Cardiac muscle cell (in vitro differentiated cells and primary cell): ENCODE results near the gene ABHD6. TPM values are rescaled to one million over a fixed set of nuclear protein-coding genes. Genes with fewer than 3 reads are reported as not detected.

Source experiments
- DNase-seq, 2 donors: peaks; one replicate each; pipeline versions ENCODE4 v3.0.0 to v3.0.0-alpha.2; 2010 to 2017; ENCODE audit warnings: low read depth in 1 of 2, low spot score in 1 of 2
- H3K27ac ChIP-seq: fragments of 200-600 bp; sonication (generic); 2 replicates; pipeline ENCODE4 v1.5.1; 2016
- H3K27me3 ChIP-seq: fragments of 200-600 bp; sonication (generic); 2 replicates; pipeline ENCODE4 v1.6.0; 2016; ENCODE audit warnings: control low read depth
- H3K36me3 ChIP-seq: fragments of 200-600 bp; sonication (generic); 2 replicates; pipeline ENCODE4 v1.5.1; 2016; ENCODE audit warnings: control low read depth
- H3K4me1 ChIP-seq: fragments of 200-600 bp; sonication (generic); 2 replicates; pipeline ENCODE4 v1.8.1; 2017; ENCODE audit warnings: low read depth, mild to moderate bottlenecking, mixed run types
- H3K4me3 ChIP-seq: fragments of 200-600 bp; sonication (generic); 2 replicates; pipeline ENCODE4 v1.5.1; 2016; ENCODE audit warnings: mild to moderate bottlenecking
- H3K9me3 ChIP-seq: fragments of 200-600 bp; sonication (generic); 2 replicates; pipeline ENCODE4 v1.5.1; 2017; ENCODE audit warnings: low read depth, mild to moderate bottlenecking, control low read depth
- polyA plus RNA-seq: library from polyadenylated mRNA; unstranded; fragments of >200 nt; fragmentation: Nextera tagmentation; extraction: Ambion mirVana; gene quantifications from 2 replicates; pipeline ENCODE4 v1.2.1, GENCODE V29; 2016
- total RNA-seq: library from RNA; depleted of rRNA; stranded (reverse); fragments of >200 nt; gene quantifications from 2 replicates; pipeline ENCODE4 v1.2.3, GENCODE V29; 2016
- TF ChIP-seq, protein P1 (sequence below): IDR thresholded peaks from 2 replicates; pipeline ENCODE4 v1.5.1; 2012; ENCODE audit warnings: low read depth, mild to moderate bottlenecking, low read length

Gene ABHD6, protein sequence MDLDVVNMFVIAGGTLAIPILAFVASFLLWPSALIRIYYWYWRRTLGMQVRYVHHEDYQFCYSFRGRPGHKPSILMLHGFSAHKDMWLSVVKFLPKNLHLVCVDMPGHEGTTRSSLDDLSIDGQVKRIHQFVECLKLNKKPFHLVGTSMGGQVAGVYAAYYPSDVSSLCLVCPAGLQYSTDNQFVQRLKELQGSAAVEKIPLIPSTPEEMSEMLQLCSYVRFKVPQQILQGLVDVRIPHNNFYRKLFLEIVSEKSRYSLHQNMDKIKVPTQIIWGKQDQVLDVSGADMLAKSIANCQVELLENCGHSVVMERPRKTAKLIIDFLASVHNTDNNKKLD
- 13.4 and 31.4 TPM in 2 replicates for total RNA-seq
- 12.9 and 32.7 TPM in 2 replicates for polyA plus RNA-seq

GRCh38 chr3:58237238-58237940, at the start of gene ABHD6:
TSS of gene ABHD6 (plus strand) at chr3:58237792. CDS start at chr3:58256587, 18,795 bp downstream.
- Histone ChIP-seq H3K4me1 (peaks cover 39% of the 10 kb centered on the region), H3K4me3 (peak within 1 kb of the TSS; percentile 74), H3K36me3 (no peaks in the 10 kb centered on the region), H3K27me3 (peaks cover 4% of the 10 kb centered on the region), H3K27ac (peak within 1 kb of the TSS; percentile 15), H3K9me3 (no peaks in the 10 kb centered on the region)
- peak; percentile 76 to 88 for DNase-seq
- TF ChIP-seq, protein P1, sequence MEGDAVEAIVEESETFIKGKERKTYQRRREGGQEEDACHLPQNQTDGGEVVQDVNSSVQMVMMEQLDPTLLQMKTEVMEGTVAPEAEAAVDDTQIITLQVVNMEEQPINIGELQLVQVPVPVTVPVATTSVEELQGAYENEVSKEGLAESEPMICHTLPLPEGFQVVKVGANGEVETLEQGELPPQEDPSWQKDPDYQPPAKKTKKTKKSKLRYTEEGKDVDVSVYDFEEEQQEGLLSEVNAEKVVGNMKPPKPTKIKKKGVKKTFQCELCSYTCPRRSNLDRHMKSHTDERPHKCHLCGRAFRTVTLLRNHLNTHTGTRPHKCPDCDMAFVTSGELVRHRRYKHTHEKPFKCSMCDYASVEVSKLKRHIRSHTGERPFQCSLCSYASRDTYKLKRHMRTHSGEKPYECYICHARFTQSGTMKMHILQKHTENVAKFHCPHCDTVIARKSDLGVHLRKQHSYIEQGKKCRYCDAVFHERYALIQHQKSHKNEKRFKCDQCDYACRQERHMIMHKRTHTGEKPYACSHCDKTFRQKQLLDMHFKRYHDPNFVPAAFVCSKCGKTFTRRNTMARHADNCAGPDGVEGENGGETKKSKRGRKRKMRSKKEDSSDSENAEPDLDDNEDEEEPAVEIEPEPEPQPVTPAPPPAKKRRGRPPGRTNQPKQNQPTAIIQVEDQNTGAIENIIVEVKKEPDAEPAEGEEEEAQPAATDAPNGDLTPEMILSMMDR: peak; percentile 27

DNA sequence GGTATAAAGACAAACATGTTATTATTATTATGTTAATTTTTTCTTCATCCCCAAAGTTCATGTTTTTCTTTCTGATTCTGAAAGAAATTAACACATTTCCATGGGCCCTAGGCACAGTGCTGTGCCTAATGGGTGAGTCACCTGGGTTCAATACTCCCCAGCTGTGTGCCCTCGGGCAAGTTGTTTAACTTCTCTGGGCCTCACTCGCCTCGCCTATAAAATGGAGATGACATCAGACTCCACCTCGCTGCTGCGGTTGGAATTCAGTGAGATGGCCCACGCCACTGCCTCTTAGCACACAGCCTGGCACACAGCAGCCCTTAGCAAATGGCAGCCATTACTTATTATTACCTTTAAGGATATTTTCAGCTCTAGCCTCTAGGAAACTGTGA, 49.4 kb upstream of the ABHD6 start:
- peaks cover 31% of the 10 kb centered on the region for H3K4me1 ChIP-seq
- no peak for DNase-seq
- no peak overlapping the region for H3K4me3 ChIP-seq
- no peaks in the 10 kb centered on the region for H3K9me3 ChIP-seq
- H3K27me3 ChIP-seq: peaks cover 7% of the 10 kb centered on the region
- TF ChIP-seq, protein P1: no peak
- no peaks in the 10 kb centered on the region for H3K36me3 ChIP-seq
- H3K27ac ChIP-seq: no peak overlapping the region

- DNase-seq: peak in 1 of 2 donors; percentile 68
- H3K36me3 ChIP-seq: no peaks in the 10 kb centered on the region
- peaks cover 31% of the 10 kb centered on the region for H3K4me1 ChIP-seq
- no peaks in the 10 kb centered on the region for H3K9me3 ChIP-seq
- H3K4me3 ChIP-seq: no peak overlapping the region
- TF ChIP-seq, protein P1: no peak
- peaks cover under 1% of the 10 kb centered on the region for H3K27me3 ChIP-seq
- H3K27ac ChIP-seq: no peak overlapping the region
Observed at GRCh38 chr3:58188921-58189451, 48.6 kb upstream of the ABHD6 start.

DNA sequence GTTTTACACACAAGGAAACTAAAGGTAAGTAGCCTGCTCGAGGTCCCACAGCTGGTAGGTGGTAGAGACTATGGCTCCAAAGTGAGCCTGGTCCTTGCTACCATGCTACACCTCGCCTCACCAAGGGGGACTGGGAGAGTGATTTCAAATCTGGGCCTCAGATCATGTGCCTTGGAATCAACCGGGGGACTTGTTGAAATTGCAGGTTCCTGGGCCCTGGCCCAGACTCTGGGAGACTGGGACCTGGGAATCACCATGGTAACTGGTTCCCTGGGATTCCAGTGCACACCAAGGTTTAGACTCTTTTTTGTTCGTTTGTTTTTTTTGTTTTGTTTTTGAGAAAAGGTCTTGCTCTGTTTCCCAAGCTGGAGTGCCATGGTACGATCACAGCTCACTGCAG, 47.9 kb upstream of the ABHD6 start:
- H3K9me3 ChIP-seq: no peaks in the 10 kb centered on the region
- TF ChIP-seq, protein P1: no peak
- no peaks in the 10 kb centered on the region for H3K36me3 ChIP-seq
- H3K4me3 ChIP-seq: no peak overlapping the region
- peaks cover 31% of the 10 kb centered on the region for H3K4me1 ChIP-seq
- H3K27ac ChIP-seq: no peak overlapping the region
- no peaks in the 10 kb centered on the region for H3K27me3 ChIP-seq
- DNase-seq: no peak

- DNase-seq: no peak
- TF ChIP-seq, protein P1: no peak
- Histone ChIP-seq H3K4me3 (no peak overlapping the region), H3K9me3 (no peaks in the 10 kb centered on the region), H3K4me1 (peaks cover 31% of the 10 kb centered on the region), H3K36me3 (no peaks in the 10 kb centered on the region), H3K27ac (no peak overlapping the region), H3K27me3 (no peaks in the 10 kb centered on the region)
Observed at GRCh38 chr3:58190291-58190690, 47.3 kb upstream of the ABHD6 start.
